Bronchial epithelial cell (primary cell): ENCODE measurements around the gene FANCD2OS. TPM values are rescaled to one million over a fixed set of nuclear protein-coding genes. Genes with fewer than 3 reads are reported as not detected.
"Not testable (repeated sequence)": the region's sequence is repeated elsewhere in the genome, so short reads cannot be mapped to it uniquely, and the experiment has no call there.

ENCODE experiments used
- DNase-seq: peaks from one replicate; pipeline ENCODE4 v3.0.0-alpha.2; 2010; ENCODE audit warnings: low read depth
- FAIRE-seq: peaks from 2 replicates; lab custom pipeline; 2011; peaks lifted over from hg19 to GRCh38; lab: Jason Lieb, UNC
- H3K27me3 ChIP-seq: 2 replicates; pipeline ENCODE4 v1.5.1; 2011; ENCODE audit warnings: low read length; ENCODE audit not compliant: control insufficient read depth, insufficient read depth
- H3K36me3 ChIP-seq: 2 replicates; pipeline ENCODE4 v1.5.1; 2011; ENCODE audit warnings: low read length; ENCODE audit not compliant: control insufficient read depth, insufficient read depth
- H3K4me3 ChIP-seq: 2 replicates; pipeline ENCODE4 v1.5.1; 2011; ENCODE audit warnings: mild to moderate bottlenecking, low read depth, low read length, control low read depth
- total RNA-seq: library from RNA; depleted of rRNA; stranded (reverse); fragments of >200 nt; gene quantifications from 2 replicates; pipeline ENCODE4 v1.2.1, GENCODE V29; 2014
- TF ChIP-seq, protein P1 (sequence below): IDR thresholded peaks from 2 replicates; pipeline ENCODE4 v1.5.1; 2011; ENCODE audit warnings: mild to moderate bottlenecking, moderate library complexity, low read length, control low read depth, inconsistent platforms; ENCODE audit not compliant: insufficient read depth, severe bottlenecking

Gene FANCD2OS
- total RNA-seq, 1 donor from 2014 or later = not detected

DNA sequence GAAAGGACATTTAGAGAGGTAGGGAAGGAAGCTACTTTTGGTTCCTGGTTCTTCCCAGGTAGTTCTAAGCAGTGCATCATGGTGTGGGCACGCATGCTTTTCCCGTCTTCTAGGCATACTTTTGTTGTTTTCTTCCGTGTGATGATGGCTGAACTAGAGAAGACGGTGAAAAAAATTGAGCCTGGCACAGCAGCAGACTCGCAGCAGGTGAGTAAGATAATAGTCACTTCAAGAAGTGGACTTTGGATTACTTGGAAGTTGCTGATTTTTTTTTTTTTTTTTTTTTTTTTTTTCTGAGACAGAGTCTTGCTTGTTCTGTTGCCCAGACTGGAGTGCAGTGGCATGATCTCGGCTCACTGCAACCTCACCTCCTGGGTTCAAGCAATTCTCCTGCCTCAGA is 17.9 kb downstream of the FANCD2OS start:
- no peaks in the 10 kb centered on the region for H3K27me3 ChIP-seq
- TF ChIP-seq, protein P1, sequence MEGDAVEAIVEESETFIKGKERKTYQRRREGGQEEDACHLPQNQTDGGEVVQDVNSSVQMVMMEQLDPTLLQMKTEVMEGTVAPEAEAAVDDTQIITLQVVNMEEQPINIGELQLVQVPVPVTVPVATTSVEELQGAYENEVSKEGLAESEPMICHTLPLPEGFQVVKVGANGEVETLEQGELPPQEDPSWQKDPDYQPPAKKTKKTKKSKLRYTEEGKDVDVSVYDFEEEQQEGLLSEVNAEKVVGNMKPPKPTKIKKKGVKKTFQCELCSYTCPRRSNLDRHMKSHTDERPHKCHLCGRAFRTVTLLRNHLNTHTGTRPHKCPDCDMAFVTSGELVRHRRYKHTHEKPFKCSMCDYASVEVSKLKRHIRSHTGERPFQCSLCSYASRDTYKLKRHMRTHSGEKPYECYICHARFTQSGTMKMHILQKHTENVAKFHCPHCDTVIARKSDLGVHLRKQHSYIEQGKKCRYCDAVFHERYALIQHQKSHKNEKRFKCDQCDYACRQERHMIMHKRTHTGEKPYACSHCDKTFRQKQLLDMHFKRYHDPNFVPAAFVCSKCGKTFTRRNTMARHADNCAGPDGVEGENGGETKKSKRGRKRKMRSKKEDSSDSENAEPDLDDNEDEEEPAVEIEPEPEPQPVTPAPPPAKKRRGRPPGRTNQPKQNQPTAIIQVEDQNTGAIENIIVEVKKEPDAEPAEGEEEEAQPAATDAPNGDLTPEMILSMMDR = no peak
- DNase-seq = no peak
- H3K4me3 ChIP-seq = no peak overlapping the region
- H3K36me3 ChIP-seq = peaks cover 1% of the 10 kb centered on the region
- no peak for FAIRE-seq

DNA sequence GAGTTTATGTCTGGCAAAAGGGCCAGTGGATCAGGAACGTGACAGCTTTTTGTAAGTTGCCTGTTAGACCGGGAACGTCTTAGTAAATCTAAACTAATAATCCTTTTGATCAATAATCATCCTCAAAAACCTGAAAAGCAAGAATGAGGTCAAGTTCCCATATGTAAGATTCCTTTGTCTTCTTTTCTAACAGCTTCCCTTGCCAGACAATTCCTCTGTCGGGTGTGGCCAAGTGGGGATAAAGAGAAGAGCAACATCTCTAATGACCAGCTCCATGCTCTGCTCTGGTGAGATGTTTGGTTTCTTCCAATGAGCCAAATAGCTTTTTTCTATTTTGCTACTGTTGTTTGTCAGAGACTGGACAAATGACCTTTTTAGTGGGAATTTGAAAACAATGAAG is 19.8 kb downstream of the FANCD2OS start:
- H3K27me3 ChIP-seq = no peaks in the 10 kb centered on the region
- FAIRE-seq (no peak), DNase-seq (no peak)
- H3K4me3 ChIP-seq = no peak overlapping the region
- peaks cover 1% of the 10 kb centered on the region for H3K36me3 ChIP-seq
- TF ChIP-seq, protein P1 = no peak

DNA sequence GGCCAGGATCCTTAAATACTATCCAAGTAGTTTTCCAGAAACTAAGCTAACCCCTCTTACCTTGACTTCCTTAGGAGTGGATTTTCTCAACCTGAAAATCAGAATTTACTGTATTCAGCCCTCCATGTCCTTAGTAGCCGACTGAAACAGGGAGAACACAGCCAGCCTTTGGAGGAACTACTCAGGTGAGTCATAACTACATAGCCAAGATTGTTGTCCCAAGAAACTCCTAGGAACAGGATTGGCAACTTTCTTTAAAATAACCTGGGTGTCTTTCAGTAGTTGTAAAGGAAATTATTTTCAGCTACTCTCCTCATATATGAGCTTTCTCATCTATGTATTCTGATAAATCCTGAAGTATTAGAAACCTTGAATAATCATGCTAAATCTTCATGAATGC is 22.3 kb downstream of the FANCD2OS start:
- no peaks in the 10 kb centered on the region for H3K27me3 ChIP-seq
- no peak overlapping the region for H3K4me3 ChIP-seq
- TF ChIP-seq, protein P1 = no peak
- peak; percentile 79 for DNase-seq
- H3K36me3 ChIP-seq = no peaks in the 10 kb centered on the region
- no peak for FAIRE-seq

DNA sequence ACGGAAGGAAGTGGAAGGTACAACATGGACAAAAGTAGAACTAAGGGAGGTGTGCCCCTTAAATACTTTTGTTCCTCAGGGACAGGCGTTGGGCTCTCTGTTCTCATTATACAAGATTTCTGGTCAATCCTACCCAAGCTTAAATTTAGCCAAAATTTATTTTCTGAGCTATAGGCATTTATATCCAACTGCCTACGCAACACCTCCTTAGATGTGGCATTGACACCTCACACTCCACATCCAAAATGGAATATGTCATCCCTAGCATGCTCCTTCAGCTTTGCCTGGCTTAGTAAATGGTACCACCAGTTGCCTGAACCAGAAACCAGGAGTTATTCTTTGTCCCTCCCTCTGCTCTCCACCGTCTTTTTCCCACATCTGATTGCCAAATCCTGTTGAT is 26.2 kb downstream of the FANCD2OS start:
- no peaks in the 10 kb centered on the region for H3K27me3 ChIP-seq
- FAIRE-seq (no peak), DNase-seq (no peak)
- TF ChIP-seq, protein P1 = no peak
- H3K36me3 ChIP-seq = no peaks in the 10 kb centered on the region
- no peak overlapping the region for H3K4me3 ChIP-seq

DNA sequence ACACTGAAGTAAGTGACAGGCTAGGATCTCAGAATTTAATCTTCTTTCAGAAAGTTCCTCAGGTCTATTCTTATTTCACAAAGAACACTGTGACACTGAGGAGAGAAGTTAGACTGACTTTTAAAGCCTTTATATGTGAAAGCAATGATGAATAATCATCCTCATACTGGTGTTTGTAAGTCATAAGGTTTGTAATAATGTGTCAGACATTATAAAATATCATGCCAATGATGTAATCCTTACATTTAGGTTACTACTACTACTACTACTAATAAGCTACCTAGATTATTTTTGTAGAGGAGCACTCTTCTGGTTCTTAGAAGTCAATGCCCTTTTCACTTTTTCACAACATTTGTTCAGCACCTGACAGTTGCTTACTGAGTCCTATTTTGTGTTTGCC is 33.4 kb downstream of the FANCD2OS start:
- TF ChIP-seq, protein P1 = no peak
- Histone ChIP-seq H3K4me3 (no peak overlapping the region), H3K36me3 (peaks cover 2% of the 10 kb centered on the region), H3K27me3 (no peaks in the 10 kb centered on the region)
- no peak for FAIRE-seq
- DNase-seq = peak; percentile 65

DNA sequence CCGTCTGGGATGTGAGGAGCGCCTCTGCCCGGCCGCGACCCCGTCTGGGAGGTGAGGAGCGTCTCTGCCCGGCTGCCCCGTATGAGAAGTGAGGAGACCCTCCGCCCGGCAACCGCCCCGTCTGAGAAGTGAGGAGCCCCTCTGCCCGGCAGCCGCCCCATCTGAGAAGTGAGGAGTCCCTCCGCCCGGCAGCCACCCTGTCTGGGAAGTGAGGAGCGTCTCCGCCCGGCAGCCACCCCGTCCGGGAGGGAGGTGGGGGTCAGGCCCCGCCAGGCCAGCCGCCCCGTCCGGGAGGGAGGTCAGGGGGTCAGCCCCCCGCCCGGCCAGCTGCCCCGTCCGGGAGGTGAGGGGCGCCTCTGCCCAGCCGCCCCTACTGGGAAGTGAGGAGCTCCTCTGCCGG is 38.0 kb downstream of the FANCD2OS start:
- H3K4me3 ChIP-seq, FAIRE-seq, H3K27me3 ChIP-seq, H3K36me3 ChIP-seq, DNase-seq: not testable (repeated sequence)
